Pancreas (tissue), 10 donors: ENCODE data around the gene CIAO2A. TPM values are rescaled to one million over a fixed set of nuclear protein-coding genes. Genes with fewer than 3 reads are reported as not detected.
A peak's percentile ranks its signal among the peaks of the same experiment; 100 is the strongest.

Experiments used
- ATAC-seq, 4 donors: fragments of 200-7000 bp; cut with Tn5 transposase; one replicate each; pipeline versions ENCODE4 v1.8.0 to v1.9.1; 2020; ENCODE audit warnings: mild to moderate bottlenecking in 4 of 4, moderate library complexity in 4 of 4
- DNase-seq, 6 donors: peaks; one replicate each; pipeline ENCODE4 v3.0.0-alpha.2; 2020
- FAIRE-seq: peaks from 2 replicates; lab custom pipeline; 2012; peaks lifted over from hg19 to GRCh38; lab: Jason Lieb, UNC
- H3K27ac ChIP-seq, 4 donors: fragments of 200-600 bp; sonication (generic); 1 replicate in 3 of 4; 2 replicates in 1 of 4; pipeline versions ENCODE4 v1.5.0 to v1.8.0; 2020
- H3K27me3 ChIP-seq, 4 donors: fragments of 200-600 bp; one replicate each; pipeline ENCODE4 v1.8.0; 2021
- H3K36me3 ChIP-seq, 3 donors: fragments of 200-600 bp; sonication (generic) in 1 of 3; one replicate each; pipeline versions ENCODE4 v1.5.0 to v1.8.0; 2020 to 2021
- H3K4me1 ChIP-seq, 3 donors: fragments of 200-600 bp; one replicate each; pipeline ENCODE4 v1.8.0; 2021
- H3K4me3 ChIP-seq, 4 donors: fragments of 200-600 bp; sonication (generic) in 2 of 4; one replicate each; pipeline versions ENCODE4 v1.5.0 to v1.8.0; 2020 to 2021
- H3K9me3 ChIP-seq, 4 donors: fragments of 200-600 bp; one replicate each; pipeline ENCODE4 v1.8.0; 2021
- WGBS, 2 donors: extraction: QIAGEN DNeasy Blood & Tissue Kit; methylation state at CpG; one replicate each; pipeline ENCODE4 v1.1.7; 2013; 5-methylcytosine and 5-hydroxymethylcytosine counted together
- intact Hi-C, 3 donors: fragments of 100-400 bp; cut with DNase I; formaldehyde crosslinking; loops; one replicate each; pipeline versions ENCODE4 v1.11.1 to v1.14.2; 2022
- polyA plus RNA-seq, 2 donors: library from polyadenylated mRNA; stranded (reverse); fragments of 200-250 nt; gene quantifications; one replicate each; pipeline ENCODE4 v1.2.3, GENCODE V29; 2013
- total RNA-seq, 6 donors: library from RNA; stranded (reverse); fragmentation: NEBNext Ultra II Directional in 4 of 6; extraction: Animal tissue kit (Norgen Biotek cat#: 25700) in 4 of 6; gene quantifications; one replicate each; pipeline versions ENCODE4 v1.2.1 to v1.2.4, GENCODE V29; 2021 to 2023
- TF ChIP-seq, protein P1 (sequence below), 4 donors: fragments of 200-600 bp; sonication (generic) in 3 of 4; IDR thresholded peaks; one replicate each; pipeline versions ENCODE4 v1.5.0 to v1.8.0; 2021; ENCODE audit warnings: antibody characterized with exemption in 4 of 4
- donor health status: healthy with polysubstance abuse.
- donor health status: DM: no; HTN: no; CAD: no; lungs with moderate emphysema.
- donor health status: DM: no; HTN: no; CAD: no.
- donor health status: control.
- donor health status: control.
- donor health status: Bipolar disorder and iron deficiency.
- donor health status: DM: yes; HTN: yes; CAD: no.
- donor health status: DM: no; HTN: no; CAD: no.
- donor health status: DM: no; HTN: no; CAD: no.
- donor health status: DM: yes; HTN: yes; CAD: no.

Gene CIAO2A
- total and polyA plus RNA-seq, 8 donors = 16.0 to 61.2 (median 31.6) TPM

DNA sequence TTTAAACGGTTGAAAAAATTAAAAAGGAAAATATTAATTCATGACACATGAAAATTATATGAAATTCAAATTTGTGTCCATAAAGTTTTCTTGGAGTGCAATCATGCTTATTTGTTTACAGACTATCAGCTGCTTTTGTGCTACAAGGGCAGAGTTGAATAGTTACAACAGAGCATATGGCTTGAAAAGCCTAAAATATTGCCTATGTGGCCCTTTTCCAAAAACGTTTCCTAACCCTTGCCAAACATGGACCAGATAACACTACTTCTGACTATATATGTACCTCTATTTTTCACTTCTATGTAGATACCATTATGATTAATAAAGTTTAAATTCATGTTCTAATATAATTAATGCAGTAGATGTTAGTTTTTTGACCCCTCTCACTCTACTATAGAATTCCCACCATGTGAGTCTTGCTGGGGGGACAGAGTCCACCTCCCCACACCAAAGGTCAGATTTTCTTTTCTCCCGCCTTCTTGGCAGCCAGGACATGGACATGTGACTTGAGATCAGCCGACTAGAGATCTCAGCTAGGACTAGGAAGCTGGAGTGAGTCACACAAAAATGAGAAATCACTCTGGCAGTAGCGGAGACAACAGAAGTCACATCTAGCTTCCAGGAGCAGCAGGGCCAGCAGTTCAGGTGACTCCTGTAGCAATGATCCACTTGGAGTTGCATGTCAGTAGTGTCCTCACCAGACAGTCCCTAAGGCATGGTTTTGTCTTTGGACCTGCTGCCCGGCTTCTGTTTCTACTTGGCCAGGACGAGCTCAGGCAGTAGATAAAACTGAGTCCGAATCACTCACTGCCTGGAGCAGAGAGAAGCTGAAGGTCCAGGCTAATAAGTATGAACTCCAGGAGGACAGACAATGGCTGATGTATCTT, 22.4 kb downstream of the CIAO2A start:
- Histone ChIP-seq H3K36me3 (peaks cover 0 to 4% (median 0%) of the 10 kb centered on the region in 3 donors), H3K9me3 (no peaks in the 10 kb centered on the region), H3K4me3 (no peak overlapping the region), H3K4me1 (peaks cover 24 to 57% (median 44%) of the 10 kb centered on the region in 3 donors), H3K27ac (peak overlapping the region; percentile 55 to 91 (median 71)), H3K27me3 (no peaks in the 10 kb centered on the region)
- TF ChIP-seq, protein P1, sequence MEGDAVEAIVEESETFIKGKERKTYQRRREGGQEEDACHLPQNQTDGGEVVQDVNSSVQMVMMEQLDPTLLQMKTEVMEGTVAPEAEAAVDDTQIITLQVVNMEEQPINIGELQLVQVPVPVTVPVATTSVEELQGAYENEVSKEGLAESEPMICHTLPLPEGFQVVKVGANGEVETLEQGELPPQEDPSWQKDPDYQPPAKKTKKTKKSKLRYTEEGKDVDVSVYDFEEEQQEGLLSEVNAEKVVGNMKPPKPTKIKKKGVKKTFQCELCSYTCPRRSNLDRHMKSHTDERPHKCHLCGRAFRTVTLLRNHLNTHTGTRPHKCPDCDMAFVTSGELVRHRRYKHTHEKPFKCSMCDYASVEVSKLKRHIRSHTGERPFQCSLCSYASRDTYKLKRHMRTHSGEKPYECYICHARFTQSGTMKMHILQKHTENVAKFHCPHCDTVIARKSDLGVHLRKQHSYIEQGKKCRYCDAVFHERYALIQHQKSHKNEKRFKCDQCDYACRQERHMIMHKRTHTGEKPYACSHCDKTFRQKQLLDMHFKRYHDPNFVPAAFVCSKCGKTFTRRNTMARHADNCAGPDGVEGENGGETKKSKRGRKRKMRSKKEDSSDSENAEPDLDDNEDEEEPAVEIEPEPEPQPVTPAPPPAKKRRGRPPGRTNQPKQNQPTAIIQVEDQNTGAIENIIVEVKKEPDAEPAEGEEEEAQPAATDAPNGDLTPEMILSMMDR (IDR thresholded peaks at IDR 0.05) = no peak
- FAIRE-seq = no peak
- DNase-seq = peak in 5 of 6 donors; percentile 60 to 81 (median 72)
- WGBS, 2 donors = 29% methylated on average over 8 of the region's 8 CpGs
- ATAC-seq = peak; percentile 74 to 82 (median 82)
- intact Hi-C loops = no loop called here

DNA sequence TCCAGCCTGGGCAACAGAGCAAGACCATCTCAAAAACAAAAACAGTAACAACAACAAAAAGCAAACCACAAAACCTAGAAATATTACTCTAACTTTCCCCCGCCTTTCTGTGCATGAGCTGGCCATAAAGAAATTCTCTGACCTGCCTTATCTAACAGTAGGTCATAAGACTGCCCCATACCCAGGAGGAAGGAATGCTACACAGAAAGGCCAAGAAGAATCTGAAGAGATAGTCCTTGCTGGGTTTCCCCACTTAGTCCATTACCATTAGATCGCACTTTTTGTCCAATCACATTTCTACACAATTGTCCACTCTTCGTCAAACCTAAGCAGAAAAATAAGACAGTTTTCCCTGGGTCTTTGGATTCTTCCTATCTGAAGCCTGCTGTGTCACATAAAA, 23.5 kb downstream of the CIAO2A start:
- Histone ChIP-seq H3K4me3 (no peak overlapping the region), H3K27ac (peak overlapping the region in 2 of 4 donors; percentile 80 to 91), H3K27me3 (no peaks in the 10 kb centered on the region), H3K36me3 (peaks cover 0 to 4% (median 0%) of the 10 kb centered on the region in 3 donors), H3K9me3 (no peaks in the 10 kb centered on the region), H3K4me1 (peaks cover 24 to 51% (median 44%) of the 10 kb centered on the region in 3 donors)
- ATAC-seq (no peak), DNase-seq (no peak), FAIRE-seq (no peak)
- intact Hi-C loops = no loop called here
- WGBS, 2 donors = 94 to 96% methylated on average over 3 of the region's 3 CpGs
- TF ChIP-seq, protein P1 (IDR thresholded peaks at IDR 0.05) = no peak

DNA sequence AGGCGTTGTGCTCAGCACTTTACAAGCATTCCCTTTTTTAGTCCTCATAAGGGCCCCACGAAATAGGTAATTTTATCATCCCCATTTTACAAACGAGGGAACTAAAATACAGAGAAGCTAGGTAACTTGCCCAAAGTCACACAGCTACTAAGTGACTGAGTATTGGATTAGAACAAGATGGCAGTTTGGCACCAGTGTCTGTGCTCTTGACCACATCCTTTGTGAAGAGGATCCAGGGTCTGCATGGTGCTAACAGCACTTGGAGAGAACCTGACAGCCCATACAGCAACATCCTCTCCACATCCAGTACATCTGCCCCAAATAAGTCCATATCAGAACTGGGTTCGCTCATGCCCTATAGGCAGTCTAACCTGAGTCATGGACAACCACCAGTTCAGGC, 25.5 kb downstream of the CIAO2A start:
- H3K27me3 ChIP-seq = no peaks in the 10 kb centered on the region
- TF ChIP-seq, protein P1 (IDR thresholded peaks at IDR 0.05) = no peak
- DNase-seq (no peak), FAIRE-seq (no peak), ATAC-seq (no peak)
- no peaks in the 10 kb centered on the region for H3K9me3 ChIP-seq
- intact Hi-C loops = loop anchor here in 2 of 3 donors (5.0 to 10.0 kb wide), 3 partner anchors 311 to 463 kb away; no protein-coding TSS in a partner anchor
- no peak overlapping the region for H3K4me3 ChIP-seq
- H3K4me1 ChIP-seq = peaks cover 17 to 32% (median 28%) of the 10 kb centered on the region in 3 donors
- no peaks in the 10 kb centered on the region for H3K36me3 ChIP-seq
- H3K27ac ChIP-seq = no peak overlapping the region
- WGBS, 2 donors = 52 to 55% methylated on average over 4 of the region's 4 CpGs

DNA sequence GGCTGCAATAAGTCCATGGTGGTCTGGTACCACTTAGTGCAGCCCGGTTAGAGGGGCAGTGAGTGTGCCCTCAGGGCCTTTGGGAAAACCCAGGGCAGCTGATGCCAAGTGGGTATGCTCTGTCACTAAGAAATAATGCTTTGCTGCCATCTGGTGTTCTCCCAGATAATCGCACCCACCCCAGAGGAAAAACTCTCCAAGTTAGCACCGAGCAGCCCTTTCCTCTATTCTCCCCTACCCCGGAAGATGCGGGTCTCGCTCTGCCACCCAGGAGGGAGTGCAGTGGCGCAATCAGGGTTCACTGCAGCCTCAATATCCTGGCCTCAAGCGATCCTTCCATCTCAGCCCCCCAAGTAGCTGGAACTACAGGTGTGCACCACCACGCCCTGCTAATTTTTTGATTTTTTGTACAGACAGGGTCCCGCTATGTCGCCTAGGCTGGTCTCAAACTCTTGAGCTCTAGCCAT, 26.0 kb downstream of the CIAO2A start:
- FAIRE-seq (no peak), ATAC-seq (peak; percentile 64 to 79 (median 74)), DNase-seq (peak in 5 of 6 donors; percentile 53 to 80 (median 67))
- intact Hi-C loops = loop anchor here in 2 of 3 donors (5.0 to 10.0 kb wide), 3 partner anchors 310 to 463 kb away; no protein-coding TSS in a partner anchor
- peaks cover 12 to 32% (median 23%) of the 10 kb centered on the region in 3 donors for H3K4me1 ChIP-seq
- no peak overlapping the region for H3K27ac ChIP-seq
- H3K4me3 ChIP-seq = no peak overlapping the region
- H3K27me3 ChIP-seq = no peaks in the 10 kb centered on the region
- no peaks in the 10 kb centered on the region for H3K36me3 ChIP-seq
- TF ChIP-seq, protein P1 (IDR thresholded peaks at IDR 0.05) = peak; percentile 60 to 82 (median 75)
- 21 to 24% methylated on average over 11 of the region's 11 CpGs for WGBS, 2 donors
- H3K9me3 ChIP-seq = no peaks in the 10 kb centered on the region
